HG03039 (cell line): ENCODE data around the gene ESAM.
A peak's percentile ranks its signal among the peaks of the same experiment; 100 is the strongest.

ENCODE experiments used
- ATAC-seq: cut with Tn5 transposase; IDR thresholded peaks from one replicate; pipeline ENCODE4 v1.9.1; 2021; ENCODE audit warnings: mild to moderate bottlenecking, moderate library complexity; ENCODE audit not compliant: unreplicated experiment

The ESAM gene, protein sequence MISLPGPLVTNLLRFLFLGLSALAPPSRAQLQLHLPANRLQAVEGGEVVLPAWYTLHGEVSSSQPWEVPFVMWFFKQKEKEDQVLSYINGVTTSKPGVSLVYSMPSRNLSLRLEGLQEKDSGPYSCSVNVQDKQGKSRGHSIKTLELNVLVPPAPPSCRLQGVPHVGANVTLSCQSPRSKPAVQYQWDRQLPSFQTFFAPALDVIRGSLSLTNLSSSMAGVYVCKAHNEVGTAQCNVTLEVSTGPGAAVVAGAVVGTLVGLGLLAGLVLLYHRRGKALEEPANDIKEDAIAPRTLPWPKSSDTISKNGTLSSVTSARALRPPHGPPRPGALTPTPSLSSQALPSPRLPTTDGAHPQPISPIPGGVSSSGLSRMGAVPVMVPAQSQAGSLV

DNA sequence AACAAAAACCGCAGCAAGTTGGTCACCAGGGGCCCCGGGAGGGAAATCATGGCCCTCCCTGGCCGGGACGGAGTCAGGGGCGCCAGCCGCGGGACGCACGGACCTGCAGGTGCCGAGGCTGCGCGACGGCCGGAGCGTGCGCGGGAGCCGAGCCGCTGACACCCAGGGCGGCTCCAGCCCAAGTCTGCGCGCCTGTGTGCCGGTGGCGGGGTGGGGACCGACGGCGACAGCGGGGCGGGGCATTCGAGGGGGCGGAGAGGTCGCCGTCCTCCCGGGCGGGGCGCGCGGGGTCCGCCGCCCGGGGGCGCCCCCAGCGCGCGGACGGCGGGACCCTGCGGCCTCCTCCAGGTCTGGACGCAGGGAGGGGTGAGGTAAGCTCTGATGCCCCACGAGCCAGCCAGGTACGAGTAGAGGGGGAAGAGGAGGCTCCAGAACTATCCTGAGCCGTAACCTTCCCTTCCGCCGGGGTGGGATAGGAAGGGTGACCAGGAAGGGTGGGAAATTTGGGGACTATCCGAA, at the start of gene ESAM:
Gene ESAM, minus strand, starts transcription at position 186 of the 519 bp plus-strand sequence. Its CDS starts 136 bp downstream, at position 50.
- peak; percentile 60 for ATAC-seq

DNA sequence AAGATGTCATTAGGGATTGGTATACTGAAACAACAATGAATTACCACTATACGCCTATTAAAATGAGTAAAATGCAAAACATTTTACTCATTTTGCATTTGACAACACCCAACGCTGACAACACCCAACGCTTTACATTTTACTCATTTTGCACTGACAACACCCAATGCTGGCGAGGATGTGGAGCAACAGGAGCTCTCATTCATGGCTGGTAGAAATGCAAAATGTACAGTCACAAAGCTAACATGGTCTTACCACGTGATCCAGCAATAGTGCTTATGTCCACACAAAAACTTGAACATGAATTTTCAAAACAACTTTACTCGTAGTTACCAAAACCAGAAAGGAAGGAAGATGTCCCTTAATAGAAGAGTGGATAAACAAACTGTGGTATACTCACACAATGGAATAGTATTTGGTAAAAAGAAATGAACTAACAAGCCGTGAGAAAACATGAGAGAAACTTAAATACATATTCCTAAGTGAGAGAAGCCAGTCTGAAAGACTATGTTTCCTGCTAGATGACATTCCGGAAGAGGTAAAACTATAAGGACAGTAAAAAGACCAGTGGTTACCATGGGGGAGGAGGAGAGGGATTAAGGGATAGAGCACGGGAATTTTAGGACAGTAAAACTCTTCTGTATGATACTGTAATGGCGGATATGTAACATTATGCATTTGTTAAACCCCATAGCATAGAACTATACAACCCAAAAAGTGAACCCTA, 49.5 kb upstream of the ESAM start:
- no peak for ATAC-seq

DNA sequence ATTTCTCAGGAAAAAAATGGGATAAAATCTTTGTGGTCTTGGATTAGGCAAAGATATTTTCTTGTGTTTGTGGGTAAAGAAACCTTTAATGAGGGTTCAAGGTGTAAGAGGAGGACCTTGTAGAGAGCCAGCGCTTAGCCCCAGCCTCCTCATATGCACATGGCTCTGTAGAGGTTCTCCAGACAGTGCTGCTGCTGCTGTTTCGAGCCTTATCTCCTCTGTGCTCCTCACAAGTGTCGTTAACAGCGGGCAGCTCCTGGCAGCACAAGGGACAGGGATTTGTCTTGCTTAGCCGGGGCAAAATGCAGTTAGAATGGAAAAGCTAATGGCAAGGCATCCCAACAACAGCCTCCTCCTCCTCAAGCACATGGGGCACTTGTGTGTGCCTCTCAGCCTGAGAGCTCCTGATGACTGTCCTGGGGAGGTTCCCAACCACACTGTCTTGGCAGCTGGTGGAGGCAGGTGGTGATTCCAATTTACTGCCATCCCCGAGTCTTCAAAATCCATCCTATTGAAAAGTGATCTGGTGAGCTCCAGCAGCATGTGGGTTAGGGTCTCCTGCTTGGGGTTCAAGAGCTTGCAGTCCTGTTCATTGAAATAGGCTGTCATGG, 45.7 kb upstream of the ESAM start:
- ATAC-seq: no peak

DNA sequence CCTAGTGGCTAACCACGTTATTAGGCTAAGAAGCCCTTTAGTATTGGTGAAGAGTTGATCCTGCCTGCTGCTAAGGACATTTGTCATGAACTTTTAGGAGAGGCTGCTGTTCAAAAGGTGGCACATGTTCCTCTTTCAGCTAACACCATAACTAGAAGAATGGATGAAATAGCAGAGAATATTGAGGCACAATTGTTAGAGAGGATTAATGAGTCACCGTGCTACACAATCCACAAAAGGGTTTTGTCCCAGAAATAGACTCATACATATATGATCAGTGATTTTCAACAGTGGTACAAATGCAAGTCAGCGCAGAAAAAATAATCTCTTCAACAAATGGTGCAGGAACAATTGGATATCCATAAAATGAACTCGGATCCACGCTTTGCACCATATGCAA, 45.1 kb upstream of the ESAM start:
- no peak for ATAC-seq

DNA sequence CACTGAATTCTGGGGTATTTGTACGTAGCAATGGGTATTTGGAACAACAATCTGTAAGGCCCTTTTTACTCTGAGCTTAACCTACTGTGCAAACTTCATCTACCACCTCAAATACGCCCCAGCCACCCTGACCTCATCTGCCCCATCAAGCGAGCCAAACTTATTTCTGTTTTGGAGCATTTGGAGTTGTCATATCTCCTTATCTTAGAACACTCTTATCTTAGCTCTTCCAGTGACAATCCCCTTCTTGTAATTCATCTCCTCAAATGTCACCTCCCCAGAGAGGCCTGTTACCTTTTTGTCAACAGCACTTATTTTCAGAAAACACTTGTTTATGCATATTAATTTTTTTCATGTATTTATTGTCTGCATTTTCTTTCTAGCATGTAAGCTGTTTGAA, 42.8 kb upstream of the ESAM start:
- no peak for ATAC-seq

DNA sequence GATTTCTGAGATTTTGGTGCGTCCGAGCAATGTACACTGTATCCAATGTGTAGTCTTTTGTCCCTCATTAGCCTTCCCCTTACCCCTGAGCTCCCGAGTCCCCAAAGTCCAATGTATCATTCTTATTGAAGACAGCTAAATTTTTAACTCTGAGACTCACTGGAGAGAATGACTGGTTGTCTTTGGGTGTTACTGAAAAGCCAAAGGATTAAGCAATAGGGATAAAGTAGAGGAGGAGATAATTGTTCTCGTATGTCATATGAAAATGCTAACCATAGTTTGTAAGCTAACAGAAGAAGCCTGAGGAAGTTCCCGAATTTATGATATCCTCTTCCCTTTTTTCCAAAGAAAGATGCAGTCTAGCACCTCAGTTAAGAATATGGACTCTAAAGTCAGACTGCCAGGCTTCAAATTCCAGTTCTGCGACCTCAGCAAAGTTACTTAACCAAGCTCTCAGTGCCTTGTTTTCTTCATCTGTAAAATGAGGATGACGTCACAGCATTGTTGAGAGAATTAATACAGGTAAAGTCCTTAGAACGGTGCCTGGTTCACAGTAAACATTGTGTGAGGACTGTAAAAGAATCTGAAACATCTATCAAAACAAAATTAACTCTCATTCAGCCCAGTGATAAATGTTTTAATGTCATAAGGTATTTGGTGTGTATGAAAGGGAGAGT, 39.7 kb upstream of the ESAM start:
- ATAC-seq: no peak

DNA sequence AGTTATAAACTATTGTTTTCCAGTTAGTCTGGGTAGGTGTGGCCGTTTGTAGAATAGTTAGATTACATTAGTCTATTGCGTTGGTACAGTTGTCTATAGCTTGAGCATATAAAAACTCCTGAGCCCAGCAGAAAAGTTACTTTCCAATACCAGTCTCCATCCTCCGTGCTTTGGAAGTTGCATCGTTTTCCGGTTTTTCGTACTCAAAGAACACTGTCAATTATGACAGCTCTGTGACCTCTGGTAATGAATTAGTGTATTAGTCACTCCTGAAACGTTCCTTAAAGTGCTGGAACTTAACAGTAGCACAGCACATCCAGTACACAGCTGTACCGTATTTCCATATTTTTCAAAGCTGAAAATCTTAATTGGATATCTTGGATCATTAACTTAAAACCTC, 38.9 kb upstream of the ESAM start:
- no peak for ATAC-seq

DNA sequence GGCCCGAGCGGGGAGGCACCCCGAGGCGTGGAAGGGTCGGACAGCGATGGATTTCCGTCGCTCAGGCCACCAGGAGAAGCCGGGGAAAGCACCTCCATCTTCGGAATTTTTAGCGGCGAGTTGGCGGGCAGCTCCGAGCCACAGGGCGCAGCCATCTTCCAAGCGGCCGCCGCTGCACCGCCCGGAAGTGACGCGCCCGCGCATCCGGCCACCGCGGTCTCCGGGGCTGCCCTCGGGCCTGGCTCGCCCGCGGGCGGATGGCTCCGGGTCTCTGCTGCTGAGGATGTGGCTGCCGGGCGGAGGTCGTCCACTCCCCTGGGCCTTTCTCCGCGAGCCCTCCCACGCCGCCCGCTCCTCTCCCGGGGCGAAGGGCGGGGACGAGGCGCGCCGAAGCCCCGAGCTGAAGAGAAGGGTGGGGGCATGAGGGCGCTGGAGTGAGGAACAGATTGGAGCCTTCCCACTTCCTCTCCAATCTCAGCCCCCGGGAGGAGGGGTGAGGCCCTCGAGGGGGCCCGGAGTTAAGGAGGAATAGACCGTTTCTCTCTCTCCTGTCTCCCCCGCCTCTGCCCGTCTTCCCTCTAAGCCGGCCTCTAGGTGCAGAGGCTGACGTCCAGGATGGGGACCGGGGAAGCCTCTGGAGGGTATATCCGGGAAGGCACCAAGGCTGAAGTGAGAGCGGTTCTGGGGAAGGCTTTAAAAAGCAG, 38.3 kb upstream of the ESAM start, which contains the start of gene MSANTD2:
Gene MSANTD2, minus strand, starts transcription at position 181 of the 704 bp plus-strand sequence. Its CDS starts 26 bp downstream, at position 155.
- peak; percentile 91 for ATAC-seq

DNA sequence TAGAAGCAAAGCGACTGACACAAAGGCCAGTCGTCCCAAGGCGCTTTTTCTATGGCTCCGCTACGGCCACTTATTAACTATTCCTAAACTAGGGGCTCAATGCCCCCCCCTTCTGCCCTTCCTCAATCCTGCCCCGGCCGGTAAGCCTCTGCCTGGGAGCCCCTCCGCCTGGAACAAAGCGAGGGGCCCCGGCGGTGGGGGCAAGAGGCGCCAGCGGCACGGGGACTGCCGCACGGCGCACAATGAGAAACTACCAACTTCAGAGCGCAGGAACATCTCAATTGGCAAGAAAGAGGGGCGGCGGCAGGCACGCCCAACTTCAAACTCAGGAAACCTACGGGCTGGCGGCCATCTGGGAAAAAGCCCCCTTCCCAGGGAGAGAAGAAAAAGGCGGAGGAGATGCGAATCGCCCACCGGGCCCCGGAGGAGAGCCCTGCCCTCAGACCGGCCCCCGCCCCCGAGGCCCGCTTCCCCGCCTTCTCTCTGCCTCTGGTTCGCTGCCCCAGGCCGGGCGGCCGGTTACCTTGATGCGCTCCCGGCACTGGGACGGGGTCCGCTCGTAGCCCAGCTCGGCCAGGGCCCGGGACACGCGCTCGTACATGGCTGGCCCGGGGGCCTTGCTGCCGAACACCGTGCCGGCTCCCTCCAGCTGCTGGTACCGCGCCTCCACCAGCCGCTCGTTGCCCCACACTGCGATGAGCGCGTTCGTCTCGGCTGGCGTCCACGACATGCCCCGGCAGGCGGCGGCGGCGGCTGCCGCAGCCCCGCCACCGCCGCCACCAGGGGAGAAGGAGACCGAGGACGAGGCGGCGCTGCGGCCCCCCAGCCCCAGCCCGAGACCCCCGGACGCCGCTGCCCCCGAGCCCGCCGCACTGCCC, 37.5 kb upstream of the ESAM start:
- ATAC-seq: peak; percentile 24

DNA sequence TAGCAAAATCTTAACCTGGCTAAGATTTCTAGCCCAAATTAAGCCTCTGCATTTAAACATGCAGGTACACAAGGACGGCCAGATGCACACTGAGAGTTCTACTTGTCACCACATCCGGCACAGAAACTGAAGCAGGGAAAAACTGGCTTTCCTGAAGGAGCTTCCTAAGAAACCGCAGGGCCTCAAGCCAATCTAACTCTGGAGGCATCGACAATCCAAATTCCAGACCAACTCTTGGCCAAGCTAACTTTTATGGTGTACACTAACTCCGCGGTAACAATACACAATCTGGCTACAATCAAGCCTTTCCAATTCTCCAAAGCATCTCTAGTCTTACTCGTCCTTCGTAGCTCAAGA, 36.9 kb upstream of the ESAM start:
- ATAC-seq: no peak

DNA sequence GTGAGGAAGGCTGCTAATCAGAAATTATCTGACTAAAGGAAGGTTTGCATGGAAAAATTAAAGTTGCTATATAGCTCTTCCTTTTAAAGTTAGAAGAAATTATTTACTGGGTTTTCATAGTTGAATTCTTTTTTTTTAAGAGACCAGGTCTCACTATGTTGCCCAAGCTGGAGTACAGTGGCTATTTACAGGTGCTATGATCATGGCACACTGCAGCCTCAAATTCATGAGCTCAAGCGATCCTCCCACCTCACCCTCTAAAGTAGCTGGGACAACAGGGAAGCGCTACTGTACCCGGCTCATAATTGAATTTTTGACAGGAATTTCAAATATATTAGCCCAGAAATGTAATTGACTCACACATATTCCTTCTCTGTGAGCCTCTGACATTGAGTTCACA, 34.2 kb upstream of the ESAM start:
- ATAC-seq: no peak

DNA sequence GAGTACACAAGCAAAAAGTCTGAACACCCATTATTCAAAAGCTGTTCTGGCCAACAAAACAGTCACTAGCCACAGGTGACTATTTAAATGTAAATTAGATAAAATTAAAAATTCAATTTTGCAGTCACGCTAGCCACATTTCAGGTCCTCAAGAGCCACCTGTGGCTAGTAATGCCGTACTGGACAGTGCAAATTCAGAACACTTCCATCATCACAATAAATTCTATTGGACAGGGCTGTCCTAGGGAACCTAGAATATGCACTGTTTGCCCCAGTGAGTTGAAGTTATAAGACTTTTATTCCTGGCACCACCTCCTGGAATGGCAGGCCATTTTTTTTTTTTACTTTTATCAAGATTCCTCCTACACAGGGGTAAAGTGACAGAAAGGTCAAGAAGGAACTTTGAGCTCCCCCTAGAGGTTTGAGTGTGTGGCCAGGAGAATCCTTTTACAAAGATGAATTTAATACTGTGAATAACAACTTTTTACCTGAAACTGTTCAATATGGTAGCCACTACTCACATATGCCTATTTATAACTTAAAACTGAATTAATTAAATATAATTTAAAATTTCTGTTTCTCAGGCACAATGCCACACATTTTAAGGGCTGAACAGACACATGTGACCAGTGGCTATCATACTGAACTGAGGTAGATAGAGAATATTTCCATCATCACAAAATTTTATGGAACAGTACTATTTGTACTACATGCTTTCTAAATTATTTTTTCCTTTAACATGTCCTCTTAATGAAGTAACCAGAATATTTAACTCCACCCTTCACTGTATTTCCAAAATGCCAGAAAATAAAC, 31.6 kb upstream of the ESAM start:
- ATAC-seq: peak; percentile 64

DNA sequence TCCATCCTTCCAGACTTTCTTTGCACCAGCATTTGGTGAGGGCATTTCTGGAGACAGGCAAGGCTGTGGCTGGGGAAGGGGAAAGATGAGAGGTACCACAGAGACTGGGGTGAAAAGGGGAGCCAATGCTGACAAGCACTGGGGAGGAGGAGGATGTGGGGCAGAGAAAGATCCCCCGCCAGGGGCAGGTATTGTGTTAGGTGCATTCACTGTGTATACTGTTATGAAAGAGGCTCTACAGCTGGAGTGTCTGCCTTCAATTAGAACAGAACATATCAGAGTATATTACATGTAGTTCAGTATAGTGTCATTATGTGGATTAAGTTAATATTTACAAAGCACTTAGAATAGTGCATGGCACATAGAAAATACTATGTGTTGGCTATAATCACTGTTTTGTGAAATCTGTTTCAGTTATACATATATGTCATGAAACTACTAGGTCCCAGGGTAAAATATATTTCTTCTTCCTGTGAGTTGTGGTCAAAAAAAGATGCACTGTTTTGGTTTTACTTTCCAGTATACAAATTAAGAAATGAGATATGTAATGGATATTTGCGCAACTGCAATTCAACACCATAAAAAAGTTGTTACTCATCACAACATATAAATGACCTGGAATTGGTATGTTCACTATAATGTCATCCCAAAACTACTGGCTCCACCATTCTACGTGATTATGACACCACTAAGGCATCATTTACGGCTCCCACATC, 29.7 kb upstream of the ESAM start:
- ATAC-seq: no peak

DNA sequence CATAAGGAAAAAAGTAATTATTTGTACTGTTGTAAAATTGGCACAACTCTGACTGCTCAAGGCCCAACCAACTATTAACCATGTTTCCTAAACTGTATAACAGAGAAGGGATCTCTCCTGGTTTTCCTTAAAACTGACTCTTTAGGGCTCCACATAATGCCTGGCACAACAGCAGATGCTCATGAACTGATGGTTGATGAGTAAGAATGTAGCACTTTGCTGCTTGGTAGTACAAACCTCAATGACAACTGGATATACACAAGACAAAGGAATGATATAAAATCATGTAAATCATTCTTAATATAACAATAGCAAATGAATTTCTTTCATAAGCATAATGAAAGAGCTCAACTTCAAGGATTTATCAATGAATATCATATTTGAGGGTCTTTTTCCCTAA, 26.4 kb upstream of the ESAM start:
- no peak for ATAC-seq

DNA sequence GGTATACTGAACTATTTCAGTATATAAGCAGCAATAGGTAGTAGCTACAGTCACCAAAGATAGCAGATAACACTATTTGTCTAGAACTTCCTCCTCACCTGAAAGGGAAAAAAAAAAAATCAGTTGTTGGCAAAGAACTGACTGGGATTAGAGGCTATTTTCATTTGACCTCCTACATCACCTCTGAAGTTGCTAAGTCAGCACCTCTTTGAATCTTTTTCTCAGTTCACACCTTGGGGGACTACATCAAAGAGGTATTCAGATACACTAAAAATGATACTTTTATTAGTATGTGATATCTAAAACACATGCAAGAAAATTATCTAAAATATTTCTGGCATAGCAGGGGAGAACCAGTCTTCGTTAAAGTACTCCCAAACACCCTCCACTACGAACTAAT, 22.0 kb upstream of the ESAM start:
- ATAC-seq: no peak

DNA sequence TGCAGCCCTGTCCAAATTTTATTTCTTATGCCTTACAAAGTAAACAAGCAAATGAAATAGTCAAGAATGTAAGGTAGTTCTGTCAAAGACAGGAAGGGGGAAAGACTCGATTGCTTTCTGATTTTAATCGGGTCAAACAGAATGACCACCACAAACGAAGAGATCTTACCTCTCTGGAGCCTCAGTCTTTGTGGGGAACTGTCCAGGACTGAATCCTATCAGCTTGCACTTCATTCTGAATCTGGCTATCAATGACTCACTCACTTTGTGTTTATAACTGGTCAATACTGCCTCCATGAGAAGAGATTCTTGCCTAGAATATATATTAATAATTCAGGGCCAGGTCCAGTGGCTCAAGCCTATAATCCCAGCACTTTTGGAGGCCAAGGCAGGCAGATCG, 20.9 kb upstream of the ESAM start:
- no peak for ATAC-seq

DNA sequence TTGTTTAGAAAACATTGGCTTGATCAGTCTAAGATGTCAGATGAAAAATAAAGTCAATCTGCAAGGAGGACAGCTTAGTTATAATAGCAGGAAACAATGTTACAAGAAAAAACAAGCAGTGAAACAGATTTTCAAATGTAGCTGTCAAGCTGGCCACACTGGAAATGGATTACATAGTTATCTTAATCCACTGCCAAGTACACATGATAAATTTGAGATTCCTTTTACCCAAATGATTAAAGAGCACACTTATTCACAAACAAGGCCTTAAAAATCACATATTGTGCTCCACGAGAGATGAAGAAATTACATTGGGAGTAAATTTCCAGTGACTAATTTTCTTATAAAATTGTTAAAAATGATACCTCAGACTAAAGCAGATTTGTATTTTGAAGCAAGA, 17.5 kb upstream of the ESAM start:
- ATAC-seq: no peak

DNA sequence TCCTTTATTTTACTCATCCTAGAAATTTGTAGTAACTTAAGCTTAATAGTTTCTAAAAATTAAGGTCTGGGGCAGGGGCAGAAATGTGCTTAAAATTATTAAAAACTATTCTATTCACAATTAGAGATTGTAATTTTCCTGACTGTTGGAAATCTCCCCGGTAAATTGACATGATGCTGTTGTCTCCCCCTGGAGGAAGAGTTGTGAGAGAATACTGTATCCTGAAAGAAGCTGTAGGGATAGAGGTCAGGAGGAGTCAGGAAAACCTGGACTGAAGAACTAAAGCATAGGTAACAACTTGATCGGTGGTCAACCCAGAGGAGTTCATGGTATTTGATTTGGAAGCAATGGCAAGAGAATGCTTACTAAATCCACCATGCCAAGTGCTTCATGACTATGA, 16.2 kb upstream of the ESAM start:
- ATAC-seq: no peak
